H9 (cell line): ENCODE data around the gene RELL1. TPM values are rescaled to one million over a fixed set of nuclear protein-coding genes. Genes with fewer than 3 reads are reported as not detected.

Source experiments
- DNase-seq: peaks from one replicate; pipeline ENCODE4 v3.0.0-alpha.2; 2017
- H2AFZ ChIP-seq: one replicate; pipeline ENCODE4 v1.6.1; 2013; ENCODE audit warnings: mild to moderate bottlenecking, low read length, control low read depth, moderate library complexity
- H2AK5ac ChIP-seq: 2 replicates; pipeline ENCODE4 v1.6.1; 2013; ENCODE audit warnings: low read length, control low read depth, mixed read lengths; ENCODE audit not compliant: insufficient read length
- H2BK120ac ChIP-seq: one replicate; pipeline ENCODE4 v1.6.1; 2013; ENCODE audit warnings: low read depth, mild to moderate bottlenecking, low read length, control low read depth, inconsistent platforms; ENCODE audit not compliant: poor library complexity, severe bottlenecking
- H2BK12ac ChIP-seq: 2 replicates; pipeline ENCODE4 v1.6.1; 2013; ENCODE audit warnings: low read length, control low read depth, mixed read lengths, low read depth; ENCODE audit not compliant: insufficient read length
- H2BK15ac ChIP-seq: 2 replicates; pipeline ENCODE4 v1.6.1; 2013; ENCODE audit warnings: low read depth, low read length, control low read depth
- H2BK20ac ChIP-seq: one replicate; pipeline ENCODE4 v1.6.1; 2013; ENCODE audit warnings: low read depth, mild to moderate bottlenecking, low read length, control low read depth, inconsistent platforms; ENCODE audit not compliant: poor library complexity, severe bottlenecking
- H2BK5ac ChIP-seq: 2 replicates; pipeline ENCODE4 v1.6.1; 2013; ENCODE audit warnings: low read length, control low read depth, mixed read lengths; ENCODE audit not compliant: insufficient read length
- H3K14ac ChIP-seq: 2 replicates; pipeline ENCODE4 v1.6.1; 2013; ENCODE audit warnings: low read length, control low read depth; ENCODE audit not compliant: insufficient read depth
- H3K18ac ChIP-seq: 2 replicates; pipeline ENCODE4 v1.6.1; 2013; ENCODE audit warnings: low read depth, mild to moderate bottlenecking, mixed read lengths, low read length, control low read depth; ENCODE audit not compliant: insufficient read length
- H3K23ac ChIP-seq: 2 replicates; pipeline ENCODE4 v1.6.1; 2013; ENCODE audit warnings: low read length, control low read depth, mixed read lengths, low read depth; ENCODE audit not compliant: insufficient read length
- H3K23me2 ChIP-seq: 2 replicates; pipeline ENCODE4 v1.6.1; 2013; ENCODE audit warnings: low read depth, mild to moderate bottlenecking, mixed read lengths, low read length, control low read depth; ENCODE audit not compliant: insufficient read length, poor library complexity, severe bottlenecking
- H3K27ac ChIP-seq: 2 replicates; pipeline ENCODE4 v1.5.1; 2013; ENCODE audit warnings: low read length, control low read depth, mixed read lengths, low read depth; ENCODE audit not compliant: insufficient read length
- H3K27me3 ChIP-seq: 2 replicates; pipeline ENCODE4 v1.6.1; 2013; ENCODE audit warnings: low read length, control low read depth, inconsistent platforms; ENCODE audit not compliant: insufficient read depth
- H3K4ac ChIP-seq: 2 replicates; pipeline ENCODE4 v1.6.1; 2013; ENCODE audit warnings: low read depth, mild to moderate bottlenecking, control low read depth, inconsistent platforms, low read length, moderate library complexity
- H3K4me1 ChIP-seq: 2 replicates; pipeline ENCODE4 v1.6.1; 2013; ENCODE audit warnings: low read length, control low read depth, inconsistent platforms; ENCODE audit not compliant: insufficient read depth
- H3K4me2 ChIP-seq: 2 replicates; pipeline ENCODE4 v1.6.1; 2013; ENCODE audit warnings: low read length, control low read depth, mixed read lengths; ENCODE audit not compliant: insufficient read length, insufficient read depth
- H3K56ac ChIP-seq: 2 replicates; pipeline ENCODE4 v1.6.1; 2013; ENCODE audit warnings: low read depth, mild to moderate bottlenecking, mixed read lengths, low read length, control low read depth; ENCODE audit not compliant: insufficient read length
- H3K79me1 ChIP-seq: 2 replicates; pipeline ENCODE4 v1.6.1; 2013; ENCODE audit warnings: low read depth, mild to moderate bottlenecking, moderate library complexity, low read length, control low read depth, inconsistent platforms; ENCODE audit not compliant: insufficient read depth, poor library complexity, severe bottlenecking
- H3K79me2 ChIP-seq: 2 replicates; pipeline ENCODE4 v1.6.1; 2013; ENCODE audit warnings: low read length, control low read depth, inconsistent platforms; ENCODE audit not compliant: insufficient read depth
- H3K9ac ChIP-seq: 2 replicates; pipeline ENCODE4 v1.6.1; 2013; ENCODE audit warnings: low read length, control low read depth, mixed read lengths; ENCODE audit not compliant: insufficient read length; ENCODE audit errors: extremely low read depth
- H3K9me3 ChIP-seq: one replicate; pipeline ENCODE4 v1.6.1; 2013; ENCODE audit warnings: low read depth, low read length, inconsistent platforms; ENCODE audit not compliant: control insufficient read depth
- H3T11ph ChIP-seq: one replicate; pipeline ENCODE4 v1.6.1; 2013; ENCODE audit warnings: mild to moderate bottlenecking, low read length, control low read depth, inconsistent platforms
- H4K20me1 ChIP-seq: one replicate; pipeline ENCODE4 v1.6.1; 2013; ENCODE audit not compliant: control insufficient read depth, insufficient read length, insufficient read depth
- H4K5ac ChIP-seq: 2 replicates; pipeline ENCODE4 v1.6.1; 2013; ENCODE audit warnings: low read depth, mild to moderate bottlenecking, mixed read lengths, low read length, control low read depth; ENCODE audit not compliant: insufficient read length
- H4K8ac ChIP-seq: replicated peaks from 2 replicates; pipeline ENCODE4 v1.6.1; 2013; ENCODE audit warnings: low read length, control low read depth, mixed read lengths, low read depth; ENCODE audit not compliant: insufficient read length
- H4K91ac ChIP-seq: 2 replicates; pipeline ENCODE4 v1.6.1; 2013; ENCODE audit warnings: low read depth, mild to moderate bottlenecking, moderate library complexity, mixed read lengths, low read length, control low read depth; ENCODE audit not compliant: insufficient read length
- H3K27ac Mint-ChIP-seq, 3 experiments: 2 replicates in 2 of 3; 3 replicates in 1 of 3; pipeline ENCODE4 v1.8.0; 2020 to 2021; ENCODE audit warnings: mixed read lengths in 3 of 3, mild to moderate bottlenecking in 1 of 3, moderate library complexity in 1 of 3
- H3K27me3 Mint-ChIP-seq: 2 replicates; pipeline ENCODE4 v1.8.0; 2021; ENCODE audit warnings: low read depth, mild to moderate bottlenecking, moderate library complexity, mixed read lengths
- H3K36me3 Mint-ChIP-seq, 3 experiments: 2 replicates in 2 of 3; 3 replicates in 1 of 3; pipeline ENCODE4 v1.8.0; 2020 to 2021; ENCODE audit warnings: low read depth in 3 of 3, mixed read lengths in 3 of 3; ENCODE audit not compliant: insufficient read depth in 1 of 3
- H3K4me1 Mint-ChIP-seq, 2 experiments: 2 replicates each; pipeline ENCODE4 v1.8.0; 2020; ENCODE audit warnings: mixed read lengths in 2 of 2
- H3K4me3 Mint-ChIP-seq, 2 experiments: 2 replicates in 1 of 2; 3 replicates in 1 of 2; pipeline ENCODE4 v1.8.0; 2020 to 2021; ENCODE audit warnings: mild to moderate bottlenecking in 2 of 2, mixed read lengths in 2 of 2, moderate library complexity in 1 of 2
- H3K9me3 Mint-ChIP-seq, 2 experiments: 2 replicates in 1 of 2; 3 replicates in 1 of 2; pipeline ENCODE4 v1.8.0; 2020; ENCODE audit warnings: mild to moderate bottlenecking in 2 of 2, mixed read lengths in 2 of 2, moderate library complexity in 1 of 2
- CTCF ChIP-seq: fragments of 200-600 bp; sonication (generic); conservative IDR thresholded peaks from 3 replicates; pipeline ENCODE4 v1.8.0; 2021; ENCODE audit warnings: antibody characterized with exemption, mild to moderate bottlenecking
- WGBS: extraction: QIAGEN DNeasy Blood & Tissue Kit; methylation state at CpG from one replicate; pipeline ENCODE4 v1.1.7; 2013; ENCODE audit warnings: missing lambda C conversion rate, low lambda C conversion rate, mixed read lengths; ENCODE audit not compliant: insufficient read length; ENCODE audit errors: extremely low coverage; 5-methylcytosine and 5-hydroxymethylcytosine counted together
- total RNA-seq: library from RNA; stranded (reverse); gene quantifications from 2 replicates; pipeline ENCODE4 v1.2.1, GENCODE V29; 2021

RELL1 gene
- total RNA-seq, 1 experiment from 2014 or later: 10.8 TPM

- Histone ChIP-seq H4K5ac (no peak overlapping the region), H2AFZ (no peak overlapping the region), H3T11ph (no peak overlapping the region), H2BK20ac (no peak overlapping the region), H2BK5ac (no peak overlapping the region), H4K8ac (no peak overlapping the region), H3K27ac (no peak overlapping the region), H3K18ac (no peak overlapping the region), H4K91ac (no peak overlapping the region), H4K20me1 (no peaks in the 10 kb centered on the region), H3K23ac (no peak overlapping the region), H3K79me1 (no peaks in the 10 kb centered on the region), H3K9me3 (no peaks in the 10 kb centered on the region), H3K79me2 (no peaks in the 10 kb centered on the region; the same call in 1 of the 2 replicates), H3K4ac (no peak overlapping the region), H3K27me3 (no peaks in the 10 kb centered on the region), H3K9ac (no peak overlapping the region), H2BK12ac (no peak overlapping the region), H3K56ac (no peak overlapping the region), H3K14ac (no peak overlapping the region), H3K4me2 (no peak overlapping the region), H2BK15ac (no peak overlapping the region), H3K23me2 (no peaks in the 10 kb centered on the region), H2BK120ac (no peak overlapping the region), H2AK5ac (no peak overlapping the region), H3K4me1 (peaks cover 10% of the 10 kb centered on the region)
- no CpG with 5 or more reads among the region's 11 CpGs for WGBS
- no peak for DNase-seq
- peaks cover 3 to 15% (median 14%) of the 10 kb centered on the region in 3 experiments; a peak in 4 of 7 replicates for H3K36me3 Mint-ChIP-seq
- no peaks in the 10 kb centered on the region for H3K9me3 Mint-ChIP-seq
- no peak overlapping the region for H3K27ac Mint-ChIP-seq
- H3K4me3 Mint-ChIP-seq: no peak overlapping the region
- peaks cover 48 to 54% of the 10 kb centered on the region in 2 experiments for H3K4me1 Mint-ChIP-seq
- TF ChIP-seq CTCF: no peak
- H3K27me3 Mint-ChIP-seq: peaks cover 9% of the 10 kb centered on the region
Observed at GRCh38 chr4:37649268-37649667, 36.9 kb downstream of the RELL1 start.
